LNCaP clone FGC (cell line): ENCODE results near the gene OR2A42.
A peak's percentile ranks its signal among the peaks of the same experiment; 100 is the strongest.
"Not testable (repeated sequence)": the region's sequence is repeated elsewhere in the genome, so short reads cannot be mapped to it uniquely, and the experiment has no call there.

Experiments used
- DNase-seq: peaks from one replicate; pipeline ENCODE4 v3.0.0-alpha.2; 2011; ENCODE audit warnings: low read depth
- H3K4me3 ChIP-seq: 2 replicates; pipeline ENCODE4 v1.5.1; 2011; ENCODE audit warnings: mild to moderate bottlenecking, low read depth, low read length, control low read depth
- CTCF ChIP-seq: IDR thresholded peaks from 2 replicates; pipeline ENCODE4 v1.5.1; 2012; ENCODE audit warnings: mild to moderate bottlenecking; ENCODE audit not compliant: control insufficient read depth, insufficient read depth; ENCODE audit errors: extremely low read depth

OR2A42 gene

GRCh38 chr7:144179165-144179479, 60.3 kb downstream of the OR2A42 start:
- not testable (repeated sequence) for DNase-seq, H3K4me3 ChIP-seq

- peak; percentile 0 for DNase-seq
- TF ChIP-seq CTCF = peak; percentile 55
- H3K4me3 ChIP-seq = not testable (repeated sequence)
Observed at GRCh38 chr7:144178380-144179164, 60.8 kb downstream of the OR2A42 start.
